ENCODE measurements around the gene ADGRG6.

The ADGRG6 gene

GRCh38 chr6:142378138-142378875 is 76.5 kb downstream of the ADGRG6 start:
- no peak for DNase-seq

GRCh38 chr6:142380626-142381025 is 78.8 kb downstream of the ADGRG6 start:
- no peak for DNase-seq

GRCh38 chr6:142381181-142381580 is 79.4 kb downstream of the ADGRG6 start:
- no peak for DNase-seq

GRCh38 chr6:142381845-142382378 is 80.1 kb downstream of the ADGRG6 start:
- no peak for DNase-seq

- DNase-seq, result no peak
Measured at GRCh38 chr6:142384519-142385254, 82.9 kb downstream of the ADGRG6 start.

GRCh38 chr6:142385352-142385751 is 83.5 kb downstream of the ADGRG6 start:
- no peak for DNase-seq

GRCh38 chr6:142386657-142387056 is 84.8 kb downstream of the ADGRG6 start:
- DNase-seq, result no peak

- DNase-seq, result no peak
Measured at GRCh38 chr6:142387997-142388815, 86.4 kb downstream of the ADGRG6 start.

GRCh38 chr6:142395266-142395665 is 93.5 kb downstream of the ADGRG6 start:
- no peak for DNase-seq

- no peak for DNase-seq
Measured at GRCh38 chr6:142395768-142396231, 94.0 kb downstream of the ADGRG6 start.

GRCh38 chr6:142398353-142398752 is 96.5 kb downstream of the ADGRG6 start:
- DNase-seq, result no peak

- no peak for DNase-seq
Measured at GRCh38 chr6:142399739-142400138, 97.9 kb downstream of the ADGRG6 start.

- DNase-seq, result no peak
Measured at GRCh38 chr6:142400495-142400894, 98.7 kb downstream of the ADGRG6 start.

GRCh38 chr6:142401838-142402237 is 100.0 kb downstream of the ADGRG6 start:
- DNase-seq, result no peak

GRCh38 chr6:142404751-142405150 is 102.9 kb downstream of the ADGRG6 start:
- DNase-seq, result no peak

- no peak for DNase-seq
Measured at GRCh38 chr6:142406131-142406530, 104.3 kb downstream of the ADGRG6 start.

GRCh38 chr6:142407685-142408273 is 106.0 kb downstream of the ADGRG6 start:
- no peak for DNase-seq

- DNase-seq, result no peak
Measured at GRCh38 chr6:142408409-142408808, 106.6 kb downstream of the ADGRG6 start.

GRCh38 chr6:142409794-142410193 is 108.0 kb downstream of the ADGRG6 start:
- no peak for DNase-seq

- no peak for DNase-seq
Measured at GRCh38 chr6:142411145-142411544, 109.3 kb downstream of the ADGRG6 start.

- DNase-seq, result no peak
Measured at GRCh38 chr6:142412241-142412640, 110.4 kb downstream of the ADGRG6 start.

- DNase-seq, result no peak
Measured at GRCh38 chr6:142412658-142413057, 110.9 kb downstream of the ADGRG6 start.

- DNase-seq, result no peak
Measured at GRCh38 chr6:142413111-142413510, 111.3 kb downstream of the ADGRG6 start.

All from stimulated activated CD8-positive, alpha-beta memory T cell treated with anti-CD3 and anti-CD28 coated beads, Interleukin-4, amount 100 ng/mL, for 48 hours (primary cell).